Measurements from ENCODE around the gene CECR2. TPM values are rescaled to one million over a fixed set of nuclear protein-coding genes. Genes with fewer than 3 reads are reported as not detected.

Gene CECR2
- 6.2 and 7.4 TPM in 2 replicates for total RNA-seq

DNA sequence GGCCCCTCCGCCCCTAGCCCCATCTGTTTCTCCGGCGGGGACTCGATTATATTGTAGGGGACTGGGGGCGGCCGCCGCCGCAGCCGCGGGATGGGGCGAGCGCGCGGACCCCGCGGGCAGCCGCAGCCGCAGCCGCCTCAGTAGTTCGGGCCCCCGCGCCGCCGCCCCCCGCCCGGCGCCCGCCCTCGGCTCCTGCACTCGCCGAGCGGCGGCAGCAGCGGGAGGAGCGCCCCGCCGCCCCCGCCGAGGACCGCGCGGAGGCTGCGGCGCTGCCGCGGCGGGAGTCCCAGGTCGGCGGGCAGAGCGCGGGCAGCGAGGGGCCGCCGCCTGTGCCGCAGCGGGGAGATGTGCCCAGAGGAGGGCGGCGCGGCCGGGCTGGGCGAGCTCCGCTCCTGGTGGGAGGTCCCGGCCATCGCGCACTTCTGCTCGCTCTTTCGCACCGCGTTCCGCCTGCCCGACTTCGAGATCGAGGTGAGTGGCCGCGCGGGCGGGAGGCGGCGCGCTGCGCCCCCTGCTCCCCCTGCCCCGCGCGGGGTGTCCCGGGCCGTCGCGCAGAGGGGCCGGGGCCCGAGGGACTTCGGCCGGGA lies at the start of gene CECR2:
Gene CECR2 (plus strand): TSS at position 22 of the 587 bp plus-strand sequence. CDS start 324 bp downstream, at position 346.
- TF ChIP-seq, protein P1, sequence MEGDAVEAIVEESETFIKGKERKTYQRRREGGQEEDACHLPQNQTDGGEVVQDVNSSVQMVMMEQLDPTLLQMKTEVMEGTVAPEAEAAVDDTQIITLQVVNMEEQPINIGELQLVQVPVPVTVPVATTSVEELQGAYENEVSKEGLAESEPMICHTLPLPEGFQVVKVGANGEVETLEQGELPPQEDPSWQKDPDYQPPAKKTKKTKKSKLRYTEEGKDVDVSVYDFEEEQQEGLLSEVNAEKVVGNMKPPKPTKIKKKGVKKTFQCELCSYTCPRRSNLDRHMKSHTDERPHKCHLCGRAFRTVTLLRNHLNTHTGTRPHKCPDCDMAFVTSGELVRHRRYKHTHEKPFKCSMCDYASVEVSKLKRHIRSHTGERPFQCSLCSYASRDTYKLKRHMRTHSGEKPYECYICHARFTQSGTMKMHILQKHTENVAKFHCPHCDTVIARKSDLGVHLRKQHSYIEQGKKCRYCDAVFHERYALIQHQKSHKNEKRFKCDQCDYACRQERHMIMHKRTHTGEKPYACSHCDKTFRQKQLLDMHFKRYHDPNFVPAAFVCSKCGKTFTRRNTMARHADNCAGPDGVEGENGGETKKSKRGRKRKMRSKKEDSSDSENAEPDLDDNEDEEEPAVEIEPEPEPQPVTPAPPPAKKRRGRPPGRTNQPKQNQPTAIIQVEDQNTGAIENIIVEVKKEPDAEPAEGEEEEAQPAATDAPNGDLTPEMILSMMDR (IDR thresholded peaks at IDR 0.05; ENCODE audit: insufficient read depth, low read length, poor library complexity, severe bottlenecking) = no peak
- Histone ChIP-seq H3K4me3 (ENCODE audit: low read depth, low read length) (peak within 1 kb of the TSS; percentile 80), H3K27me3 (ENCODE audit: control insufficient read depth, insufficient read depth, low read length) (peaks cover 5% of the 10 kb centered on the region), H3K36me3 (ENCODE audit: control insufficient read depth, insufficient read depth, low read length) (no peaks in the 10 kb centered on the region)
- no peak for DNase-seq (ENCODE audit: low read depth)

DNA sequence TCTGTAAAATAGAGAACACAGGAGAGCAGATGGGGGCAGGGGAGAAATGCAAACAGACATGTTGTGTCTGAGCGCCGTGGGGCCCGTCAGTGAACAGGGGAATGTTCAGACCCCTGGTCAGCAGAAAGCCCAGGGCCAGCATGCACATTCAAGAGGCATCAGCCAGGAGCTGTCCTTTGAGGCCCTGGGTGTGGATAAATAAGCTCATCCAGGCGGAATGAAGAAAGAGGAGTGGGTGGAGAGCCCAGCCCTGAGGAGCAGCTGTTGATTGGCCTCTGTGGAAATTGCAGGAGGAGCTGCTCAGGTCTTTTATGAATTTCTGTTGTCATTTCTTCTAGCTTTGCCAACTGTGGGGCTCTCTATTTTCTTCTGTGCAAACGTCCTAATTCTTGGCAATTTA lies 49.7 kb upstream of the CECR2 start:
- Histone ChIP-seq H3K27me3 (ENCODE audit: control insufficient read depth, insufficient read depth, low read length) (peaks cover 3% of the 10 kb centered on the region), H3K36me3 (ENCODE audit: control insufficient read depth, insufficient read depth, low read length) (no peaks in the 10 kb centered on the region), H3K4me3 (ENCODE audit: low read depth, low read length) (no peak overlapping the region)
- TF ChIP-seq, protein P1 (IDR thresholded peaks at IDR 0.05; ENCODE audit: insufficient read depth, low read length, poor library complexity, severe bottlenecking) = no peak
- DNase-seq (ENCODE audit: low read depth) = no peak

DNA sequence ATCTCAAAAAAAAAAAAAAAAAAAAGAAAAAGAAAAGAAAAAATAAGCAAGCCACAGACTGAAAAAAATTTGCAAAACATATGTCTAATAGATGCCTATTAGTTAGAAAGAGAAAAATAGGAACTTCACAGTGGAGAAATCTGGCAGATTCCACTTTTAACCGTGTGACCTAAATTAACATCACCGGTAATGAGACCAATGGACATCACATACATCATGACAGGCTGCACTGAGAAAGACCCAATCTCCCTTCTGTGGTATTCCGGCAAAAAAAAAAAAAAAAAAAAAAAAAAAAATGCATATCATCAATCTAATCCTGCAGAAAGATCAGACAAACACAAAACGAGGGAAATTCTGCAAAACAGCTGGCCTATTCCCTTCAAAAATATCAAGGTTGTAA lies 46.7 kb upstream of the CECR2 start:
- no peak for DNase-seq (ENCODE audit: low read depth)
- TF ChIP-seq, protein P1 (IDR thresholded peaks at IDR 0.05; ENCODE audit: insufficient read depth, low read length, poor library complexity, severe bottlenecking) = no peak
- H3K27me3 ChIP-seq (ENCODE audit: control insufficient read depth, insufficient read depth, low read length) = no peaks in the 10 kb centered on the region
- no peaks in the 10 kb centered on the region for H3K36me3 ChIP-seq (ENCODE audit: control insufficient read depth, insufficient read depth, low read length)
- no peak overlapping the region for H3K4me3 ChIP-seq (ENCODE audit: low read depth, low read length)

GRCh38 chr22:17331690-17332089 lies 37.6 kb upstream of the CECR2 start:
- Histone ChIP-seq H3K36me3 (ENCODE audit: control insufficient read depth, insufficient read depth, low read length) (no peaks in the 10 kb centered on the region), H3K4me3 (ENCODE audit: low read depth, low read length) (no peak overlapping the region), H3K27me3 (ENCODE audit: control insufficient read depth, insufficient read depth, low read length) (no peaks in the 10 kb centered on the region)
- no peak for DNase-seq (ENCODE audit: low read depth)
- TF ChIP-seq, protein P1 (IDR thresholded peaks at IDR 0.05; ENCODE audit: insufficient read depth, low read length, poor library complexity, severe bottlenecking) = no peak

- no peaks in the 10 kb centered on the region for H3K36me3 ChIP-seq (ENCODE audit: control insufficient read depth, insufficient read depth, low read length)
- no peak for DNase-seq (ENCODE audit: low read depth)
- TF ChIP-seq, protein P1 (IDR thresholded peaks at IDR 0.05; ENCODE audit: insufficient read depth, low read length, poor library complexity, severe bottlenecking) = no peak
- H3K4me3 ChIP-seq (ENCODE audit: low read depth, low read length) = no peak overlapping the region
- no peaks in the 10 kb centered on the region for H3K27me3 ChIP-seq (ENCODE audit: control insufficient read depth, insufficient read depth, low read length)
Observed at GRCh38 chr22:17332109-17332800, 37.0 kb upstream of the CECR2 start.

Measured in kidney epithelial cell (primary cell).